Astrocyte of the spinal cord (primary cell): ENCODE data around the gene OR52K2.

Experiments
- DNase-seq: peaks from one replicate; pipeline ENCODE4 v3.0.0; 2011; ENCODE audit warnings: low read depth, low spot score
- H3K4me3 ChIP-seq: 2 replicates; pipeline ENCODE4 v1.5.1; 2011; ENCODE audit warnings: low read depth, mild to moderate bottlenecking, low read length, moderate library complexity
- CTCF ChIP-seq: IDR thresholded peaks from 2 replicates; pipeline ENCODE4 v1.5.1; 2012; ENCODE audit warnings: low read depth, mild to moderate bottlenecking, low read length, inconsistent platforms
- in situ Hi-C: cut with HindIII; loops from 2 replicates; pipeline ENCODE4 v1.10.0; 2017; ENCODE audit warnings: low sequenced_read_pairs

Gene OR52K2

GRCh38 chr11:4493480-4493818 lies 44.4 kb downstream of the OR52K2 start:
- TF ChIP-seq CTCF, result no peak
- in situ Hi-C loops, result no loop called here
- DNase-seq, result no peak
- H3K4me3 ChIP-seq, result no peak overlapping the region

DNA sequence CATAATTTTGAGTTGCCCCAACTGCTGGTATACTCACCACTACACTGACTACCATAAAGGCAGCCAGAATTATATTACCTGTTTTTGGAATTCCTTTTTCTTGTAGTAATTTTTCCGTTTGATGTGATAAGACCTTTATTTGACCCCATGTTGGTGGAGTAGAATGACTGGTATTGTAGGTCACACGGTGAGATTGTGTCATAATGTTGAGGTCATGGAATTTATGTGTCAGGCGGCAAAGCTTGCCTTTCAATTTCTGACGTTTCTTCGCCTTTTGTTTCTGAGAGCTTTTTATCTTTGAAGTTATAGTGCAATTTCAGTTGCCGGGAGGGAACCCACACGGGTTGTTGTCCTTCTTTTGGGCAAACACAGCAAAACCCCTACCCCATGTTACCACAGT lies 46.4 kb downstream of the OR52K2 start:
- no peak for TF ChIP-seq CTCF
- no peak for DNase-seq
- in situ Hi-C loops, result no loop called here
- H3K4me3 ChIP-seq, result no peak overlapping the region

DNA sequence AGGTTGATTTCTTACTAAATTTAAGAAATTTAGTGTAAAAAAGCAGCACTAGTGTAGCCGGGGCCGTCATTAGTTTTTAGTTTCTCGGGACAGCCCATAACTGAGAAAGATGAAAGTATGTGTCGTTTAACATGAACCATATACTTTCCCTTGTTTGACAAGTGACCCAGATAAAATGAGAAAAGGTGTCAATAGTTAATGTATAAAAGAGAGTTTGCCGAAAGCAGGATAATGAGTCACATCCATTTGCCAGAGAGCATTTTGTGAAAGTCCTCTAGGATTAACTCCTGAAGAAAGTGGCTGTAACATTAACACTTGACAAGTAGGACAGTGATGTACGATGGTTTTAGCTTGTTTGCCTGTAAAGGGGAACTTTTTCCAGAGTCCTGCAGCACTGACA lies 46.9 kb downstream of the OR52K2 start:
- in situ Hi-C loops, result no loop called here
- no peak for TF ChIP-seq CTCF
- no peak overlapping the region for H3K4me3 ChIP-seq
- no peak for DNase-seq

- in situ Hi-C loops, result no loop called here
- H3K4me3 ChIP-seq, result no peak overlapping the region
- no peak for DNase-seq
- no peak for TF ChIP-seq CTCF
Observed at GRCh38 chr11:4496557-4497248, 47.6 kb downstream of the OR52K2 start.
